HCT116 (cell line): Measurements from ENCODE around the gene C9orf78. TPM values are rescaled to one million over a fixed set of nuclear protein-coding genes. Genes with fewer than 3 reads are reported as not detected.

Experiments used
- ATAC-seq: fragments of 200-7000 bp; cut with Tn5 transposase; 2 replicates; pipeline ENCODE4 v1.9.1; 2020; ENCODE audit warnings: mild to moderate bottlenecking, moderate library complexity
- BruUV-seq: library from RNA; stranded (reverse); fragments of 400-500 nt; replicated peaks from 2 replicates; lab custom pipeline; 2021; lab: Mats Ljungman, UMichigan
- CTCF ChIA-PET: fragments of 300-600 bp; sonication (Branson Sonifier 250); formaldehyde crosslinking; loops from one replicate; lab custom pipeline; 2021; ENCODE audit warnings: antibody characterized with exemption; lab: Charles Lee
- POLR2A ChIA-PET: fragments of 300-600, 350-600 bp; sonication (Branson Sonifier 250); formaldehyde crosslinking; loops from one replicate; lab custom pipeline; 2021; ENCODE audit warnings: antibody characterized with exemption; lab: Charles Lee
- RAD21 ChIA-PET, 2 experiments: fragments of 300-600 bp; sonication (Branson Sonifier 250); formaldehyde crosslinking; loops; one replicate each; lab custom pipeline; 2023; ENCODE audit warnings: low total read pairs in 2 of 2; ENCODE audit not compliant: uncharacterized antibody in 2 of 2, unreplicated experiment in 2 of 2, low non-redundant PET in 1 of 2; lab: Charles Lee
- DNase-seq: peaks from one replicate; pipeline ENCODE4 v3.0.0-alpha.2; 2010; ENCODE audit warnings: low read depth, low spot score
- H2AFZ ChIP-seq: fragments of 200-600 bp; shearing (Covaris generic), sonication (generic); 2 replicates; pipeline ENCODE4 v1.6.1; 2017; ENCODE audit warnings: low read depth, mixed run types, mixed read lengths, antibody characterized with exemption, low read length; ENCODE audit not compliant: poor library complexity, severe bottlenecking
- H3K27ac ChIP-seq: 2 replicates; pipeline ENCODE4 v1.5.1; 2012; ENCODE audit warnings: low read depth, low read length
- H3K27me3 ChIP-seq: fragments of 200-600 bp; sonication (generic); 2 replicates; pipeline ENCODE4 v1.6.1; 2016; ENCODE audit warnings: mixed run types, low read length, mixed read lengths; ENCODE audit not compliant: insufficient read depth
- H3K36me3 ChIP-seq, 2 experiments: fragments of 200-500 bp in 1 of 2; fragments of 200-600 bp in 1 of 2; sonication (Bioruptor generic) in 1 of 2; sonication (generic) in 1 of 2; 2 replicates each; pipeline versions ENCODE4 v1.5.1 to v1.6.1; 2014 to 2016; ENCODE audit warnings: low read length in 2 of 2, inconsistent platforms in 1 of 2, mixed read lengths in 1 of 2, mixed run types in 1 of 2; ENCODE audit not compliant: insufficient read depth in 2 of 2, control insufficient read depth in 1 of 2
- H3K4me1 ChIP-seq, 2 experiments: fragments of 200-600 bp in 1 of 2; sonication (generic) in 1 of 2; 2 replicates each; pipeline versions ENCODE4 v1.5.1 to v1.6.1; 2012 to 2017; ENCODE audit warnings: low read length in 2 of 2, inconsistent platforms in 1 of 2, mild to moderate bottlenecking in 1 of 2, mixed read lengths in 1 of 2, mixed run types in 1 of 2, moderate library complexity in 1 of 2; ENCODE audit not compliant: insufficient read depth in 2 of 2, control insufficient read depth in 1 of 2
- H3K4me2 ChIP-seq: fragments of 200-600 bp; sonication (generic); 2 replicates; pipeline ENCODE4 v1.6.1; 2017; ENCODE audit warnings: mixed run types, low read length, mixed read lengths
- H3K4me3 ChIP-seq, 2 experiments: fragments of 200-600 bp in 1 of 2; sonication (generic) in 1 of 2; replicated peaks in 1 of 2; 2 replicates each; pipeline ENCODE4 v1.5.1; 2011 to 2016; ENCODE audit warnings: low read length in 2 of 2, control low read depth in 1 of 2, low read depth in 1 of 2, mild to moderate bottlenecking in 1 of 2, mixed read lengths in 1 of 2, mixed run types in 1 of 2
- H3K79me2 ChIP-seq: fragments of 200-600 bp; sonication (generic); 2 replicates; pipeline ENCODE4 v1.6.1; 2017; ENCODE audit warnings: mild to moderate bottlenecking, mixed run types, low read length, moderate library complexity, mixed read lengths; ENCODE audit not compliant: insufficient read depth
- H3K9ac ChIP-seq: fragments of 200-600 bp; sonication (generic); 2 replicates; pipeline ENCODE4 v1.6.1; 2016; ENCODE audit warnings: low read length, mixed read lengths
- H3K9me2 ChIP-seq: fragments of 200-600 bp; sonication (generic), shearing (Covaris generic); 2 replicates; pipeline ENCODE4 v1.6.1; 2017; ENCODE audit warnings: mixed run types, mild to moderate bottlenecking, moderate library complexity; ENCODE audit not compliant: insufficient read depth
- H3K9me3 ChIP-seq, 2 experiments: fragments of 200-500 bp in 1 of 2; fragments of 200-600 bp in 1 of 2; sonication (Bioruptor generic) in 1 of 2; sonication (generic) in 1 of 2; 2 replicates each; pipeline ENCODE4 v1.6.1; 2014 to 2017; ENCODE audit warnings: low read length in 2 of 2, mixed read lengths in 2 of 2, inconsistent platforms in 1 of 2, low read depth in 1 of 2, mild to moderate bottlenecking in 1 of 2, mixed run types in 1 of 2, moderate library complexity in 1 of 2; ENCODE audit not compliant: control insufficient read depth in 1 of 2, insufficient read depth in 1 of 2
- H4K20me1 ChIP-seq: fragments of 200-600 bp; sonication (generic), shearing (Covaris generic); 2 replicates; pipeline ENCODE4 v1.6.1; 2017; ENCODE audit warnings: mixed run types, mild to moderate bottlenecking, moderate library complexity; ENCODE audit not compliant: insufficient read depth
- CBX3 ChIP-seq: IDR thresholded peaks from 2 replicates; pipeline ENCODE4 v1.6.1; 2012; ENCODE audit warnings: low read depth
- EGR1 ChIP-seq: IDR thresholded peaks from 2 replicates; pipeline ENCODE4 v1.6.1; 2012; ENCODE audit warnings: low read depth
- FOSL1 ChIP-seq: IDR thresholded peaks from 2 replicates; pipeline ENCODE4 v1.6.1; 2012; ENCODE audit warnings: low read depth
- POLR2A ChIP-seq: IDR thresholded peaks from 2 replicates; pipeline ENCODE4 v1.7.0; 2011; ENCODE audit warnings: borderline replicate concordance; ENCODE audit not compliant: insufficient read depth, insufficient read length; ENCODE audit errors: extremely low read depth
- POLR2AphosphoS5 ChIP-seq: IDR thresholded peaks from 2 replicates; pipeline ENCODE4 v1.6.1; 2011; ENCODE audit warnings: mild to moderate bottlenecking, low read depth, low read length, moderate library complexity
- RAD21 ChIP-seq: IDR thresholded peaks from 2 replicates; pipeline ENCODE4 v1.6.1; 2012; ENCODE audit warnings: low read depth, mild to moderate bottlenecking
- SP1 ChIP-seq: IDR thresholded peaks from 2 replicates; pipeline ENCODE4 v1.6.1; 2012; ENCODE audit warnings: low read depth
- TCF7L2 ChIP-seq: IDR thresholded peaks from 2 replicates; pipeline ENCODE4 v1.7.0; 2011; ENCODE audit warnings: borderline replicate concordance, inconsistent platforms; ENCODE audit not compliant: insufficient read depth, insufficient read length; ENCODE audit errors: extremely low read depth
- YY1 ChIP-seq: IDR thresholded peaks from 2 replicates; pipeline ENCODE4 v1.6.1; 2011; ENCODE audit warnings: low read length, low read depth, moderate library complexity, mild to moderate bottlenecking; ENCODE audit not compliant: insufficient replicate concordance; ENCODE audit errors: extremely low read depth
- ZNF274 ChIP-seq: fragments of 200-500 bp; sonication (Bioruptor generic); IDR thresholded peaks from 2 replicates; pipeline ENCODE4 v1.6.1; 2014; ENCODE audit warnings: mild to moderate bottlenecking, low read depth, low read length, inconsistent platforms
- intact Hi-C: fragments of 100-400 bp; cut with micrococcal nuclease; formaldehyde crosslinking; loops from 2 replicates; pipeline ENCODE4 v1.10.0; 2022
- total RNA-seq: library from RNA; stranded (reverse); gene quantifications from one replicate; pipeline ENCODE4 v1.2.1, GENCODE V29; 2021; ENCODE audit not compliant: unreplicated experiment
- TF ChIP-seq, protein P1 (sequence below): IDR thresholded peaks from 2 replicates; pipeline ENCODE4 v1.6.1; 2012
- TF ChIP-seq, protein P2 (sequence below): IDR thresholded peaks from 2 replicates; pipeline ENCODE4 v1.6.1; 2012
- TF ChIP-seq, protein P3 (sequence below): IDR thresholded peaks from 2 replicates; pipeline ENCODE4 v1.6.1; 2012; ENCODE audit warnings: low read depth
- TF ChIP-seq, protein P4 (sequence below), 3 experiments: fragments of 200-600 bp in 1 of 3; sonication (generic) in 1 of 3; IDR thresholded peaks in 2 of 3; conservative IDR thresholded peaks in 1 of 3; 2 replicates each; pipeline ENCODE4 v1.5.1; 2012 to 2017; ENCODE audit warnings: low read depth in 2 of 3, low read length in 2 of 3, antibody characterized with exemption in 1 of 3, borderline replicate concordance in 1 of 3, control low read depth in 1 of 3, mild to moderate bottlenecking in 1 of 3, mixed read lengths in 1 of 3, mixed run types in 1 of 3, moderate library complexity in 1 of 3; ENCODE audit not compliant: insufficient read depth in 1 of 3

Gene C9orf78
- total RNA-seq, 1 experiment from 2014 or later: 41.4 TPM

DNA sequence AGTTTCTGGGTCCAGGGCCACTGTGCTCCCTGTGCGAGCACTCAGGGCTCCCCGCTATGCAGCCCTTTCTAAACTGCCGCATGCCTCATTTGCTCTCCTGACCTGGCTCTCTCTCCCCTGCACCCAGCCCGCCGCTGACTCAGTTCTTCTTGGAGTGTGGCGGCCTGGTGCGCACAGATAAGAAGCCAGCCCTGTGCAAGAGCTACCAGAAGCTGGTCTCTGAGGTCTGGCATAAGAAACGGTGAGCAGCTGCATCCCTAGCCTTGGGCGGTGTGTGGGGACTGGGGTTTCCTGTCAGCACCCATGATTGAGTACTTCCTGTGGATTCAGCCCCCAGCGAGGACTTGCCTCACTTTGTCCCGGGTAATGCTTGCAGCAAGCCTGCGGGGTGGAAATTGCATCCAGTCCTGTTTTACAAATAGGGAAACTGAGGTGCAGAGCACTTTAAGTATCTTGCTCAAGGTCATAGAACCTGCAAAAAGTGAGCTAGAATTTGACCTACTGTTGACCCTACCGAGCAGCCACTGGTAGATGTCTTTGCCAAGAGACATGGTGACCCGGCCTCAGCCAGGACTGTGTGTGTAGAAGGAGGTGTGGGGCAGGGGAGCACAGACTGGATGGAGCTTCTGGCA lies 28.1 kb upstream of the C9orf78 start:
- ChIA-PET RAD21 (no interaction called here), POLR2A (no interaction called here), CTCF (interaction anchor here (0.5 kb wide), 1 partner anchor 135 kb away, joined by 3 read pairs; no protein-coding TSS in a partner anchor)
- no peak for DNase-seq
- Histone ChIP-seq H3K27ac (no peak overlapping the region), H4K20me1 (no peaks in the 10 kb centered on the region), H3K4me2 (no peak overlapping the region), H3K79me2 (no peaks in the 10 kb centered on the region), H3K4me3 (no peak overlapping the region), H2AFZ (no peak overlapping the region), H3K9me2 (no peaks in the 10 kb centered on the region), H3K36me3 (no peaks in the 10 kb centered on the region), H3K9me3 (no peaks in the 10 kb centered on the region), H3K9ac (no peak overlapping the region), H3K27me3 (no peaks in the 10 kb centered on the region), H3K4me1 (no peaks in the 10 kb centered on the region)
- ATAC-seq: no peak
- no TSS peak for BruUV-seq
- intact Hi-C loops: no loop called here
- TF ChIP-seq SP1 (no peak), EGR1 (no peak), POLR2AphosphoS5 (no peak), POLR2A (no peak), CBX3 (no peak), FOSL1 (no peak), YY1 (no peak), RAD21 (no peak), ZNF274 (no peak), TCF7L2 (no peak)
- TF ChIP-seq, protein P1, sequence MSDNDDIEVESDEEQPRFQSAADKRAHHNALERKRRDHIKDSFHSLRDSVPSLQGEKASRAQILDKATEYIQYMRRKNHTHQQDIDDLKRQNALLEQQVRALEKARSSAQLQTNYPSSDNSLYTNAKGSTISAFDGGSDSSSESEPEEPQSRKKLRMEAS: no peak
- TF ChIP-seq, protein P2, sequence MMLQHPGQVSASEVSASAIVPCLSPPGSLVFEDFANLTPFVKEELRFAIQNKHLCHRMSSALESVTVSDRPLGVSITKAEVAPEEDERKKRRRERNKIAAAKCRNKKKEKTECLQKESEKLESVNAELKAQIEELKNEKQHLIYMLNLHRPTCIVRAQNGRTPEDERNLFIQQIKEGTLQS: no peak
- TF ChIP-seq, protein P3, sequence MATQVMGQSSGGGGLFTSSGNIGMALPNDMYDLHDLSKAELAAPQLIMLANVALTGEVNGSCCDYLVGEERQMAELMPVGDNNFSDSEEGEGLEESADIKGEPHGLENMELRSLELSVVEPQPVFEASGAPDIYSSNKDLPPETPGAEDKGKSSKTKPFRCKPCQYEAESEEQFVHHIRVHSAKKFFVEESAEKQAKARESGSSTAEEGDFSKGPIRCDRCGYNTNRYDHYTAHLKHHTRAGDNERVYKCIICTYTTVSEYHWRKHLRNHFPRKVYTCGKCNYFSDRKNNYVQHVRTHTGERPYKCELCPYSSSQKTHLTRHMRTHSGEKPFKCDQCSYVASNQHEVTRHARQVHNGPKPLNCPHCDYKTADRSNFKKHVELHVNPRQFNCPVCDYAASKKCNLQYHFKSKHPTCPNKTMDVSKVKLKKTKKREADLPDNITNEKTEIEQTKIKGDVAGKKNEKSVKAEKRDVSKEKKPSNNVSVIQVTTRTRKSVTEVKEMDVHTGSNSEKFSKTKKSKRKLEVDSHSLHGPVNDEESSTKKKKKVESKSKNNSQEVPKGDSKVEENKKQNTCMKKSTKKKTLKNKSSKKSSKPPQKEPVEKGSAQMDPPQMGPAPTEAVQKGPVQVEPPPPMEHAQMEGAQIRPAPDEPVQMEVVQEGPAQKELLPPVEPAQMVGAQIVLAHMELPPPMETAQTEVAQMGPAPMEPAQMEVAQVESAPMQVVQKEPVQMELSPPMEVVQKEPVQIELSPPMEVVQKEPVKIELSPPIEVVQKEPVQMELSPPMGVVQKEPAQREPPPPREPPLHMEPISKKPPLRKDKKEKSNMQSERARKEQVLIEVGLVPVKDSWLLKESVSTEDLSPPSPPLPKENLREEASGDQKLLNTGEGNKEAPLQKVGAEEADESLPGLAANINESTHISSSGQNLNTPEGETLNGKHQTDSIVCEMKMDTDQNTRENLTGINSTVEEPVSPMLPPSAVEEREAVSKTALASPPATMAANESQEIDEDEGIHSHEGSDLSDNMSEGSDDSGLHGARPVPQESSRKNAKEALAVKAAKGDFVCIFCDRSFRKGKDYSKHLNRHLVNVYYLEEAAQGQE: no peak
- TF ChIP-seq, protein P4, sequence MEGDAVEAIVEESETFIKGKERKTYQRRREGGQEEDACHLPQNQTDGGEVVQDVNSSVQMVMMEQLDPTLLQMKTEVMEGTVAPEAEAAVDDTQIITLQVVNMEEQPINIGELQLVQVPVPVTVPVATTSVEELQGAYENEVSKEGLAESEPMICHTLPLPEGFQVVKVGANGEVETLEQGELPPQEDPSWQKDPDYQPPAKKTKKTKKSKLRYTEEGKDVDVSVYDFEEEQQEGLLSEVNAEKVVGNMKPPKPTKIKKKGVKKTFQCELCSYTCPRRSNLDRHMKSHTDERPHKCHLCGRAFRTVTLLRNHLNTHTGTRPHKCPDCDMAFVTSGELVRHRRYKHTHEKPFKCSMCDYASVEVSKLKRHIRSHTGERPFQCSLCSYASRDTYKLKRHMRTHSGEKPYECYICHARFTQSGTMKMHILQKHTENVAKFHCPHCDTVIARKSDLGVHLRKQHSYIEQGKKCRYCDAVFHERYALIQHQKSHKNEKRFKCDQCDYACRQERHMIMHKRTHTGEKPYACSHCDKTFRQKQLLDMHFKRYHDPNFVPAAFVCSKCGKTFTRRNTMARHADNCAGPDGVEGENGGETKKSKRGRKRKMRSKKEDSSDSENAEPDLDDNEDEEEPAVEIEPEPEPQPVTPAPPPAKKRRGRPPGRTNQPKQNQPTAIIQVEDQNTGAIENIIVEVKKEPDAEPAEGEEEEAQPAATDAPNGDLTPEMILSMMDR (IDR thresholded peaks at IDR 0.05 in 2 of 3, conservative IDR thresholded peaks at IDR 0.05 in 1 of 3; ENCODE audit: borderline replicate concordance in 1 of 3, insufficient read depth in 1 of 3, low read depth in 2 of 3, low read length in 2 of 3): no peak
